Measurements from ENCODE around the gene NOTCH3.
A peak's percentile ranks its signal among the peaks of the same experiment; 100 is the strongest.

The NOTCH3 gene

GRCh38 chr19:15166700-15167099 lies 34.1 kb downstream of the NOTCH3 start:
- Mint-ChIP-seq H3K27me3 (peaks cover 1% of the 10 kb centered on the region), H3K4me3 (no peak overlapping the region), H3K27ac (no peak overlapping the region), H3K36me3 (no peaks in the 10 kb centered on the region), H3K4me1 (no peaks in the 10 kb centered on the region), H3K9me3 (peaks cover 6% of the 10 kb centered on the region)
- no peak for ATAC-seq

GRCh38 chr19:15161028-15161984 lies 39.5 kb downstream of the NOTCH3 start:
- no peak overlapping the region for H3K27ac Mint-ChIP-seq
- H3K9me3 Mint-ChIP-seq: peaks cover 7% of the 10 kb centered on the region
- H3K36me3 Mint-ChIP-seq: no peaks in the 10 kb centered on the region
- H3K27me3 Mint-ChIP-seq: peaks cover 14% of the 10 kb centered on the region
- peak; percentile 36 for ATAC-seq
- H3K4me3 Mint-ChIP-seq: no peak overlapping the region
- no peaks in the 10 kb centered on the region for H3K4me1 Mint-ChIP-seq

- H3K27ac Mint-ChIP-seq: no peak overlapping the region
- no peak overlapping the region for H3K4me3 Mint-ChIP-seq
- ATAC-seq: no peak
- H3K9me3 Mint-ChIP-seq: peaks cover 8% of the 10 kb centered on the region
- H3K27me3 Mint-ChIP-seq: peaks cover 22% of the 10 kb centered on the region
- H3K4me1 Mint-ChIP-seq: no peaks in the 10 kb centered on the region
- no peaks in the 10 kb centered on the region for H3K36me3 Mint-ChIP-seq
Observed at GRCh38 chr19:15159251-15159650, 41.5 kb downstream of the NOTCH3 start.

GRCh38 chr19:15156391-15156790 lies 44.4 kb downstream of the NOTCH3 start:
- H3K36me3 Mint-ChIP-seq: no peaks in the 10 kb centered on the region
- no peaks in the 10 kb centered on the region for H3K4me1 Mint-ChIP-seq
- H3K9me3 Mint-ChIP-seq: peaks cover 8% of the 10 kb centered on the region
- H3K4me3 Mint-ChIP-seq: no peak overlapping the region
- no peak overlapping the region for H3K27ac Mint-ChIP-seq
- H3K27me3 Mint-ChIP-seq: peaks cover 49% of the 10 kb centered on the region
- ATAC-seq: no peak

GRCh38 chr19:15155296-15155695 lies 45.5 kb downstream of the NOTCH3 start:
- Mint-ChIP-seq H3K4me1 (peaks cover 5% of the 10 kb centered on the region), H3K27me3 (peaks cover 50% of the 10 kb centered on the region), H3K4me3 (no peak overlapping the region), H3K27ac (no peak overlapping the region), H3K9me3 (peaks cover 8% of the 10 kb centered on the region), H3K36me3 (no peaks in the 10 kb centered on the region)
- ATAC-seq: no peak

- H3K27ac Mint-ChIP-seq: no peak overlapping the region
- H3K4me1 Mint-ChIP-seq: peaks cover 8% of the 10 kb centered on the region
- H3K4me3 Mint-ChIP-seq: no peak overlapping the region
- ATAC-seq: no peak
- H3K27me3 Mint-ChIP-seq: peaks cover 56% of the 10 kb centered on the region
- H3K9me3 Mint-ChIP-seq: peaks cover 3% of the 10 kb centered on the region
- H3K36me3 Mint-ChIP-seq: no peaks in the 10 kb centered on the region
Observed at GRCh38 chr19:15154002-15154612, 46.7 kb downstream of the NOTCH3 start.

GRCh38 chr19:15149737-15150136 lies 51.1 kb downstream of the NOTCH3 start:
- Mint-ChIP-seq H3K27ac (no peak overlapping the region), H3K9me3 (peaks cover 3% of the 10 kb centered on the region), H3K4me1 (peaks cover 8% of the 10 kb centered on the region), H3K27me3 (peaks cover 48% of the 10 kb centered on the region), H3K4me3 (no peak overlapping the region), H3K36me3 (no peaks in the 10 kb centered on the region)
- ATAC-seq: no peak

GRCh38 chr19:15147090-15147489 lies 53.7 kb downstream of the NOTCH3 start:
- H3K9me3 Mint-ChIP-seq: no peaks in the 10 kb centered on the region
- no peak overlapping the region for H3K27ac Mint-ChIP-seq
- H3K27me3 Mint-ChIP-seq: peaks cover 22% of the 10 kb centered on the region
- ATAC-seq: no peak
- no peak overlapping the region for H3K4me3 Mint-ChIP-seq
- peaks cover 8% of the 10 kb centered on the region for H3K4me1 Mint-ChIP-seq
- H3K36me3 Mint-ChIP-seq: no peaks in the 10 kb centered on the region

- H3K27ac Mint-ChIP-seq: no peak overlapping the region
- H3K4me1 Mint-ChIP-seq: no peaks in the 10 kb centered on the region
- no peaks in the 10 kb centered on the region for H3K36me3 Mint-ChIP-seq
- no peaks in the 10 kb centered on the region for H3K9me3 Mint-ChIP-seq
- H3K4me3 Mint-ChIP-seq: no peak overlapping the region
- ATAC-seq: no peak
- H3K27me3 Mint-ChIP-seq: peaks cover 11% of the 10 kb centered on the region
Observed at GRCh38 chr19:15144046-15144646, 56.6 kb downstream of the NOTCH3 start.

GRCh38 chr19:15142313-15142712 lies 58.5 kb downstream of the NOTCH3 start:
- Mint-ChIP-seq H3K9me3 (no peaks in the 10 kb centered on the region), H3K4me3 (no peak overlapping the region), H3K27ac (no peak overlapping the region), H3K27me3 (peaks cover 11% of the 10 kb centered on the region), H3K36me3 (no peaks in the 10 kb centered on the region), H3K4me1 (no peaks in the 10 kb centered on the region)
- ATAC-seq: no peak

- Mint-ChIP-seq H3K4me3 (no peak overlapping the region), H3K9me3 (no peaks in the 10 kb centered on the region), H3K4me1 (no peaks in the 10 kb centered on the region), H3K27me3 (peaks cover 11% of the 10 kb centered on the region), H3K36me3 (no peaks in the 10 kb centered on the region), H3K27ac (no peak overlapping the region)
- no peak for ATAC-seq
Observed at GRCh38 chr19:15141143-15141542, 59.7 kb downstream of the NOTCH3 start.

GRCh38 chr19:15138427-15138826 lies 62.4 kb downstream of the NOTCH3 start:
- no peaks in the 10 kb centered on the region for H3K4me1 Mint-ChIP-seq
- no peak overlapping the region for H3K4me3 Mint-ChIP-seq
- H3K27me3 Mint-ChIP-seq: peaks cover 11% of the 10 kb centered on the region
- H3K9me3 Mint-ChIP-seq: no peaks in the 10 kb centered on the region
- no peak for ATAC-seq
- no peak overlapping the region for H3K27ac Mint-ChIP-seq
- H3K36me3 Mint-ChIP-seq: no peaks in the 10 kb centered on the region

GRCh38 chr19:15137777-15138176 lies 63.0 kb downstream of the NOTCH3 start:
- Mint-ChIP-seq H3K9me3 (no peaks in the 10 kb centered on the region), H3K27ac (no peak overlapping the region), H3K4me3 (no peak overlapping the region), H3K36me3 (no peaks in the 10 kb centered on the region), H3K27me3 (peaks cover 11% of the 10 kb centered on the region), H3K4me1 (no peaks in the 10 kb centered on the region)
- no peak for ATAC-seq

GRCh38 chr19:15136234-15136954 lies 64.4 kb downstream of the NOTCH3 start:
- no peak for ATAC-seq

More at GRCh38 chr19:15136234-15136954, 64.4 kb downstream of the NOTCH3 start:
- H3K4me3 Mint-ChIP-seq: no peak overlapping the region
- H3K36me3 Mint-ChIP-seq: no peaks in the 10 kb centered on the region
- no peak overlapping the region for H3K27ac Mint-ChIP-seq
- H3K9me3 Mint-ChIP-seq: no peaks in the 10 kb centered on the region
- H3K27me3 Mint-ChIP-seq: peaks cover 13% of the 10 kb centered on the region
- no peaks in the 10 kb centered on the region for H3K4me1 Mint-ChIP-seq
